MM.1S (cell line): Measurements from ENCODE around the gene MUC5AC.
"Not testable (repeated sequence)": the region's sequence is repeated elsewhere in the genome, so short reads cannot be mapped to it uniquely, and the experiment has no call there.

Experiments
- DNase-seq: peaks from one replicate; pipeline ENCODE4 v3.0.0-alpha.2; 2015
- H2AFZ ChIP-seq: fragments of 300-600 bp; sonication (generic); 2 replicates; pipeline ENCODE4 v1.6.0; 2016; ENCODE audit warnings: antibody characterized with exemption, low read length
- H3F3A ChIP-seq: fragments of 300-600 bp; sonication (generic); 2 replicates; pipeline ENCODE4 v1.6.1; 2016; ENCODE audit warnings: mild to moderate bottlenecking, antibody characterized with exemption, low read length, moderate library complexity, mixed read lengths; ENCODE audit not compliant: insufficient read depth
- H3K27ac ChIP-seq: fragments of 300-600 bp; sonication (generic); 2 replicates; pipeline ENCODE4 v1.5.1; 2016; ENCODE audit warnings: mild to moderate bottlenecking, low read length
- H3K27me3 ChIP-seq: fragments of 300-600 bp; sonication (generic); replicated peaks from 2 replicates; pipeline ENCODE4 v1.6.0; 2016; ENCODE audit warnings: low read length; ENCODE audit not compliant: insufficient read depth
- H3K36me3 ChIP-seq: fragments of 300-600 bp; sonication (generic); replicated peaks from 2 replicates; pipeline ENCODE4 v1.6.1; 2016; ENCODE audit warnings: mild to moderate bottlenecking, low read length, mixed read lengths; ENCODE audit not compliant: insufficient read depth
- H3K4me1 ChIP-seq: fragments of 300-600 bp; sonication (generic); 2 replicates; pipeline ENCODE4 v1.6.1; 2016; ENCODE audit warnings: low read length, mixed read lengths
- H3K4me2 ChIP-seq: fragments of 300-600 bp; sonication (generic); 2 replicates; pipeline ENCODE4 v1.6.0; 2016; ENCODE audit warnings: low read depth, low read length
- H3K4me3 ChIP-seq: fragments of 300-600 bp; sonication (generic); 2 replicates; pipeline ENCODE4 v1.5.1; 2016; ENCODE audit warnings: low read length, mixed read lengths
- H3K79me2 ChIP-seq: fragments of 300-600 bp; sonication (generic); 2 replicates; pipeline ENCODE4 v1.6.1; 2016; ENCODE audit warnings: mixed run types, low read length, mixed read lengths
- H3K9ac ChIP-seq: fragments of 300-600 bp; sonication (generic); 2 replicates; pipeline ENCODE4 v1.6.1; 2016; ENCODE audit warnings: low read length, mixed read lengths
- H3K9me2 ChIP-seq: fragments of 300-600 bp; sonication (generic); replicated peaks from 2 replicates; pipeline ENCODE4 v1.6.1; 2016; ENCODE audit warnings: mild to moderate bottlenecking, low read length, mixed read lengths; ENCODE audit not compliant: insufficient read depth
- H3K9me3 ChIP-seq: fragments of 300-600 bp; sonication (generic); replicated peaks from 2 replicates; pipeline ENCODE4 v1.6.1; 2016; ENCODE audit warnings: mild to moderate bottlenecking, low read length, mixed read lengths; ENCODE audit not compliant: insufficient read depth
- H4K20me1 ChIP-seq: fragments of 300-600 bp; sonication (generic); 2 replicates; pipeline ENCODE4 v1.6.1; 2016; ENCODE audit warnings: mild to moderate bottlenecking, low read length, moderate library complexity, mixed read lengths; ENCODE audit not compliant: insufficient read depth
- CTCF ChIP-seq: fragments of 300-600 bp; sonication (generic); IDR thresholded peaks from 2 replicates; pipeline ENCODE4 v1.5.1; 2016; ENCODE audit warnings: antibody characterized with exemption, low read length, mixed read lengths
- EZH2 ChIP-seq: fragments of 300-600 bp; sonication (generic); optimal IDR thresholded peaks from 2 replicates; pipeline ENCODE3; 2017; ENCODE audit warnings: low read depth, mild to moderate bottlenecking, antibody characterized with exemption, low read length, mixed read lengths
- EZH2phosphoT487 ChIP-seq: fragments of 300-600 bp; sonication (generic); IDR thresholded peaks from 2 replicates; pipeline ENCODE4 v1.6.1; 2018; ENCODE audit warnings: antibody characterized with exemption, low read length

The MUC5AC gene

GRCh38 chr11:1181420-1181819, 23.7 kb downstream of the MUC5AC start:
- H3F3A ChIP-seq, result no peaks in the 10 kb centered on the region
- no peak overlapping the region for H3K9ac ChIP-seq
- no peak for DNase-seq
- no peaks in the 10 kb centered on the region for H3K9me2 ChIP-seq
- H3K4me1 ChIP-seq, result no peaks in the 10 kb centered on the region
- H2AFZ ChIP-seq, result no peak overlapping the region
- H3K79me2 ChIP-seq, result no peaks in the 10 kb centered on the region
- no peak overlapping the region for H3K4me3 ChIP-seq
- H3K27me3 ChIP-seq, result peaks cover 72% of the 10 kb centered on the region
- H3K36me3 ChIP-seq, result no peaks in the 10 kb centered on the region
- TF ChIP-seq EZH2 (no peak), EZH2phosphoT487 (no peak), CTCF (no peak)
- H3K9me3 ChIP-seq, result no peaks in the 10 kb centered on the region
- H4K20me1 ChIP-seq, result no peaks in the 10 kb centered on the region
- H3K27ac ChIP-seq, result no peak overlapping the region
- H3K4me2 ChIP-seq, result no peak overlapping the region

GRCh38 chr11:1181853-1182535, 24.2 kb downstream of the MUC5AC start:
- H3K27me3 ChIP-seq, result peaks cover 71% of the 10 kb centered on the region
- DNase-seq, result no peak
- TF ChIP-seq CTCF (no peak), EZH2phosphoT487 (no peak), EZH2 (no peak)

GRCh38 chr11:1184139-1184538, 26.4 kb downstream of the MUC5AC start:
- not testable (repeated sequence) for H3K9me2 ChIP-seq, H3K9ac ChIP-seq, H2AFZ ChIP-seq, H4K20me1 ChIP-seq, H3K4me1 ChIP-seq, H3F3A ChIP-seq, H3K79me2 ChIP-seq, H3K4me2 ChIP-seq, H3K27ac ChIP-seq, H3K4me3 ChIP-seq, H3K36me3 ChIP-seq, DNase-seq, H3K9me3 ChIP-seq
- peaks cover 63% of the 10 kb centered on the region for H3K27me3 ChIP-seq

More at GRCh38 chr11:1181853-1182535, 24.2 kb downstream of the MUC5AC start:
- Histone ChIP-seq H3K36me3 (no peaks in the 10 kb centered on the region), H3K4me3 (no peak overlapping the region), H3K4me1 (no peaks in the 10 kb centered on the region), H2AFZ (no peak overlapping the region), H3F3A (no peaks in the 10 kb centered on the region), H4K20me1 (no peaks in the 10 kb centered on the region), H3K9ac (no peak overlapping the region), H3K27ac (no peak overlapping the region), H3K4me2 (no peak overlapping the region), H3K9me3 (no peaks in the 10 kb centered on the region), H3K9me2 (no peaks in the 10 kb centered on the region), H3K79me2 (no peaks in the 10 kb centered on the region)

- H2AFZ ChIP-seq, H3K27ac ChIP-seq, H3K9me2 ChIP-seq, H3K4me1 ChIP-seq, H3F3A ChIP-seq, H3K9ac ChIP-seq, DNase-seq, H3K36me3 ChIP-seq, H3K4me3 ChIP-seq, H3K9me3 ChIP-seq, H3K79me2 ChIP-seq, H3K4me2 ChIP-seq, H4K20me1 ChIP-seq: not testable (repeated sequence)
- peaks cover 47% of the 10 kb centered on the region for H3K27me3 ChIP-seq
Observed at GRCh38 chr11:1188451-1189130, 30.8 kb downstream of the MUC5AC start.

- not testable (repeated sequence) for H3F3A ChIP-seq
Observed at GRCh38 chr11:1189816-1190215, 32.1 kb downstream of the MUC5AC start.

GRCh38 chr11:1191786-1192470, 34.2 kb downstream of the MUC5AC start:
- not testable (repeated sequence) for H3K9ac ChIP-seq, DNase-seq, H3F3A ChIP-seq, H3K4me1 ChIP-seq, H3K79me2 ChIP-seq, H3K9me2 ChIP-seq, H3K4me3 ChIP-seq, H3K27ac ChIP-seq, H3K36me3 ChIP-seq, H2AFZ ChIP-seq, H4K20me1 ChIP-seq, H3K4me2 ChIP-seq, H3K9me3 ChIP-seq
- H3K27me3 ChIP-seq, result peaks cover 58% of the 10 kb centered on the region

More at GRCh38 chr11:1189816-1190215, 32.1 kb downstream of the MUC5AC start:
- not testable (repeated sequence) for H3K9ac ChIP-seq, H3K9me2 ChIP-seq, H3K4me3 ChIP-seq, H3K9me3 ChIP-seq, H3K4me2 ChIP-seq, H3K4me1 ChIP-seq, H3K79me2 ChIP-seq, DNase-seq, H3K27ac ChIP-seq, H4K20me1 ChIP-seq, H3K36me3 ChIP-seq, H2AFZ ChIP-seq
- H3K27me3 ChIP-seq, result peaks cover 58% of the 10 kb centered on the region
